Pancreas (tissue), 10 donors: Measurements from ENCODE around the gene KRT10. TPM values are rescaled to one million over a fixed set of nuclear protein-coding genes. Genes with fewer than 3 reads are reported as not detected.
"Not testable (repeated sequence)": the region's sequence is repeated elsewhere in the genome, so short reads cannot be mapped to it uniquely, and the experiment has no call there.

Source experiments
- ATAC-seq, 4 donors: fragments of 200-7000 bp; cut with Tn5 transposase; one replicate each; pipeline versions ENCODE4 v1.8.0 to v1.9.1; 2020; ENCODE audit warnings: mild to moderate bottlenecking in 4 of 4, moderate library complexity in 4 of 4
- DNase-seq, 6 donors: peaks; one replicate each; pipeline ENCODE4 v3.0.0-alpha.2; 2020
- FAIRE-seq: peaks from 2 replicates; lab custom pipeline; 2012; peaks lifted over from hg19 to GRCh38; lab: Jason Lieb, UNC
- H3K27ac ChIP-seq, 4 donors: fragments of 200-600 bp; sonication (generic); 1 replicate in 3 of 4; 2 replicates in 1 of 4; pipeline versions ENCODE4 v1.5.0 to v1.8.0; 2020
- H3K27me3 ChIP-seq, 4 donors: fragments of 200-600 bp; one replicate each; pipeline ENCODE4 v1.8.0; 2021
- H3K36me3 ChIP-seq, 3 donors: fragments of 200-600 bp; sonication (generic) in 1 of 3; one replicate each; pipeline versions ENCODE4 v1.5.0 to v1.8.0; 2020 to 2021
- H3K4me1 ChIP-seq, 3 donors: fragments of 200-600 bp; one replicate each; pipeline ENCODE4 v1.8.0; 2021
- H3K4me3 ChIP-seq, 4 donors: fragments of 200-600 bp; sonication (generic) in 2 of 4; one replicate each; pipeline versions ENCODE4 v1.5.0 to v1.8.0; 2020 to 2021
- H3K9me3 ChIP-seq, 4 donors: fragments of 200-600 bp; one replicate each; pipeline ENCODE4 v1.8.0; 2021
- CTCF ChIP-seq, 4 donors: fragments of 200-600 bp; sonication (generic) in 3 of 4; IDR thresholded peaks; one replicate each; pipeline versions ENCODE4 v1.5.0 to v1.8.0; 2021; ENCODE audit warnings: antibody characterized with exemption in 4 of 4
- WGBS, 2 donors: extraction: QIAGEN DNeasy Blood & Tissue Kit; methylation state at CpG; one replicate each; pipeline ENCODE4 v1.1.7; 2013; 5-methylcytosine and 5-hydroxymethylcytosine counted together
- intact Hi-C, 3 donors: fragments of 100-400 bp; cut with DNase I; formaldehyde crosslinking; loops; one replicate each; pipeline versions ENCODE4 v1.11.1 to v1.14.2; 2022
- polyA plus RNA-seq, 2 donors: library from polyadenylated mRNA; stranded (reverse); fragments of 200-250 nt; gene quantifications; one replicate each; pipeline ENCODE4 v1.2.3, GENCODE V29; 2013
- total RNA-seq, 6 donors: library from RNA; stranded (reverse); fragmentation: NEBNext Ultra II Directional in 4 of 6; extraction: Animal tissue kit (Norgen Biotek cat#: 25700) in 4 of 6; gene quantifications; one replicate each; pipeline versions ENCODE4 v1.2.1 to v1.2.4, GENCODE V29; 2021 to 2023
- donor health status: healthy with polysubstance abuse.
- donor health status: DM: no; HTN: no; CAD: no; lungs with moderate emphysema.
- donor health status: DM: no; HTN: no; CAD: no.
- donor health status: control.
- donor health status: control.
- donor health status: Bipolar disorder and iron deficiency.
- donor health status: DM: yes; HTN: yes; CAD: no.
- donor health status: DM: no; HTN: no; CAD: no.
- donor health status: DM: no; HTN: no; CAD: no.
- donor health status: DM: yes; HTN: yes; CAD: no.

Gene KRT10
- total and polyA plus RNA-seq, 8 donors, result 13.9 to 31.0 (median 21.2) TPM

DNA sequence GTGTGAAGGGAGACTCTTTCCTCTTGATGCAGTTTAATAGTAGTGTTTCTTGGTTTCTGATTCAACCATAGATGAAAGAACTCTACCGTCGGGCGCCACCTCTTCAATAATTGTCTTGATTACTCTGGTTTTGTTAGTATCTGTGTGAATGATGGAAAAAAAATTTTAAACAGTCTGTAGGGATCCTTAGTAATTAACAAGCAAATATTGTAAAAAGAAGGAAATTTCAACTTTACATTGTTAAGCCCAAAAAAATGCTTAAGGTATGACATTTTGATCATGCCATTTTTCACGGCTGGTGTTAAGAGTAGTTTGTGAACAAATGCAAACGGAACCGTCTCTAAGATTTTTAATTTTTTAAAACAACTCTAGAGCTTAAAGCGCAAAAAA, 4.1 kb downstream of the KRT10 start:
- H3K4me3 ChIP-seq, result peak overlapping the region; percentile 47 to 75 (median 72)
- intact Hi-C loops, result no loop called here
- no peak for TF ChIP-seq CTCF (IDR thresholded peaks at IDR 0.05)
- FAIRE-seq (no peak), ATAC-seq (no peak), DNase-seq (no peak)
- H3K4me1 ChIP-seq, result peaks cover 0 to 18% (median 8%) of the 10 kb centered on the region in 3 donors
- H3K27ac ChIP-seq, result peak overlapping the region; percentile 61 to 91 (median 86)
- H3K9me3 ChIP-seq, result no peaks in the 10 kb centered on the region
- H3K36me3 ChIP-seq, result no peaks in the 10 kb centered on the region
- H3K27me3 ChIP-seq, result peaks cover 0 to 2% (median 0%) of the 10 kb centered on the region in 4 donors
- WGBS, 2 donors, result 7 to 8% methylated on average over 7 of the region's 7 CpGs

DNA sequence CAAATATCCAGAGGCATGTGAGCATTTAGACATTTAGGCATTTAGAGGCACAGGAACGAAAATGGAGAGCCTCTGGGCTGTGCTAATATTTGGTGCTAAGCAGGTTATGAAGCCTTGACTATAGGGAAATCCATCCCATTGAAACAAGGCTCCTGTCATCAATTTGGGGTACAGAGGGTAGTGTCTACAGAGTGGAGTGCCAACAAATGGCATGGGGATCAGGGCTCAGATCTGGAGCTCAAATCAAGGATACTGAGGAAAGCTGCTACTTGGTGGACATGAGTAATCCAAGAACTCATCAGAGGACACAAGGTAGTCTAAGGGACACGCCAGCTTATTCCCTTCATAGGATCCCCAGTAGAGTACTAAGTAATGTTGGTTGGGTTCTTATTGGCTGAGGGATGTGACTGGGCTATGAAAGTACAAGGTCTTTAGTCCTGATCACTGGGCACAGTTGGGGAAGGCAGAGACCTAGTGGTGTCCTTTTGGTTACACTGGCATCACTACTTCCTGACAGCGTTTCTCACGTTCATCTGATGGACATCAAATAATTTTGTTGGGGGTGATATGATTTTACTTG, 5.2 kb downstream of the KRT10 start:
- DNase-seq, result no peak
- intact Hi-C loops, result no loop called here
- peaks cover 0 to 13% (median 0%) of the 10 kb centered on the region in 4 donors for H3K27me3 ChIP-seq
- TF ChIP-seq CTCF (IDR thresholded peaks at IDR 0.05), result no peak
- no peaks in the 10 kb centered on the region for H3K9me3 ChIP-seq
- H3K36me3 ChIP-seq, result no peaks in the 10 kb centered on the region
- H3K4me3 ChIP-seq, result no peak overlapping the region
- no peak for FAIRE-seq
- no peak overlapping the region for H3K27ac ChIP-seq
- H3K4me1 ChIP-seq, result peaks cover 0 to 18% (median 8%) of the 10 kb centered on the region in 3 donors
- 97% methylated on average over 4 of the region's 4 CpGs for WGBS, 2 donors
- no peak for ATAC-seq

DNA sequence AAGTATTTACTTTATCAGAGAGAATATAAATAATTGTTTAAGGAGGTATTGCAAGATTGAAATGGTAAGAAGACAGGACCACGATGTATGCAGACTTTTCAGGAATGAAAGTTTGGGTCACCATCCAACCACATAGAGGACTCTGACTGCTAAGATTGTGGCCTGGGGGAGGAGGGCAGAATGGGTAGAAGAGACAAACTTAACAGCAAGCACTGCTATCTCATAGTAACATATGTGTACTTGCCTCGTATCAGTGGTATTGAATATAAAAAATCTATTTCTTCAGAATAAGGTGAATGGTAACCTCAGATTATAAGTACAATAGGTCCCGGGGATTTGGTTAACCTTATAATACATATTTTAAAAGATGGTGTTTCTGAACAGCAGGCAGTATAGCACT, 5.8 kb downstream of the KRT10 start:
- 86% methylated on average over 3 of the region's 3 CpGs for WGBS, 2 donors
- Histone ChIP-seq H3K9me3 (no peaks in the 10 kb centered on the region), H3K27me3 (peaks cover 0 to 19% (median 1%) of the 10 kb centered on the region in 4 donors), H3K4me1 (peaks cover 0 to 18% (median 8%) of the 10 kb centered on the region in 3 donors), H3K4me3 (no peak overlapping the region), H3K27ac (no peak overlapping the region), H3K36me3 (no peaks in the 10 kb centered on the region)
- TF ChIP-seq CTCF (IDR thresholded peaks at IDR 0.05), result no peak
- DNase-seq (no peak), FAIRE-seq (no peak), ATAC-seq (no peak)
- intact Hi-C loops, result no loop called here

DNA sequence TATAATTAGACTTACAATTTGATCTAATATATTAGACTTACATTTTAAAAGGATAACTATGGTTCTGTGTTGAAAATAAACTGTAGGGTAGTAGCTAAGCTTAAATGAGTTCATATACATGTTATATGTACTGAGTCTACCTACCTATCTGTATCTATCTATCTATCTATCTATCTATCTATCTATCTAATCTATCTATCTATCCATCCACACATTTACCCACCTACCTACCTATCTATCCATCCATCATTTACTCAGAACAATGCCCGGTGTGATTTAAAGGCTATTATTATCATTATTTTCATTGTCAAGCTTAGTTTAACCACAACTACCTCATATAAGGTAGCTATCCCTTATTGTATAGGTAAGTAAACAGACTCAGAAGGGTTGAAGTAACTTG, 7.0 kb downstream of the KRT10 start:
- 83 to 88% methylated on average over 1 of the region's 1 CpG for WGBS, 2 donors

DNA sequence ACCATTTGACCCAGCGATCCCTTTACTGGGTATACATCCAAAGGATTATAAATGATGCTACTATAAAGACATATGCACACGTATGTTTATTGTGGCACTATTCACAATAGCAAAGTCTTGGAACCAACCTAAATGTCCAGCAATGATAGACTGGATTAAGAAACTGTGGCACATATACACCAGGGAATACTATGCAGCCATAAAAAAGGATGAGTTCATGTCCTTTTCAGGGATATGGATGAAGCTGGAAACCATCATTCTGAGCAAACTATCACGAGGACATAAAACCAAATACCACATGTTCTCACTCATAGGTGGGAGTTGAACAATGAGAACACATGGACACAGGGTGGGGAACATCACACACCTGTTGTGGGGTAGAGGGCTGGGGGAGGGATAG, 7.8 kb downstream of the KRT10 start:
- H3K27me3 ChIP-seq, result peaks cover 0 to 20% (median 1%) of the 10 kb centered on the region in 4 donors
- ATAC-seq, H3K4me3 ChIP-seq, intact Hi-C loops, H3K27ac ChIP-seq, H3K9me3 ChIP-seq, H3K36me3 ChIP-seq, DNase-seq, FAIRE-seq: not testable (repeated sequence)
- 81 to 88% methylated on average over 3 of the region's 3 CpGs for WGBS, 2 donors
- peaks cover 0 to 10% (median 8%) of the 10 kb centered on the region in 3 donors for H3K4me1 ChIP-seq

More for the DNA sequence above, 7.0 kb downstream of the KRT10 start:
- DNase-seq (no peak), FAIRE-seq (no peak), ATAC-seq (no peak)
- intact Hi-C loops, result no loop called here
- Histone ChIP-seq H3K4me3 (no peak overlapping the region), H3K4me1 (peaks cover 0 to 15% (median 8%) of the 10 kb centered on the region in 3 donors), H3K27ac (no peak overlapping the region), H3K9me3 (no peaks in the 10 kb centered on the region), H3K36me3 (no peaks in the 10 kb centered on the region), H3K27me3 (peaks cover 0 to 20% (median 1%) of the 10 kb centered on the region in 4 donors)
- no peak for TF ChIP-seq CTCF (IDR thresholded peaks at IDR 0.05)
